ENCODE data around the gene BACH2. TPM values are rescaled to one million over a fixed set of nuclear protein-coding genes. Genes with fewer than 3 reads are reported as not detected.
"Not testable (repeated sequence)": the region's sequence is repeated elsewhere in the genome, so short reads cannot be mapped to it uniquely, and the experiment has no call there.

Gene BACH2
- total RNA-seq, 1 donor from 2014 or later: 5.0 TPM

DNA sequence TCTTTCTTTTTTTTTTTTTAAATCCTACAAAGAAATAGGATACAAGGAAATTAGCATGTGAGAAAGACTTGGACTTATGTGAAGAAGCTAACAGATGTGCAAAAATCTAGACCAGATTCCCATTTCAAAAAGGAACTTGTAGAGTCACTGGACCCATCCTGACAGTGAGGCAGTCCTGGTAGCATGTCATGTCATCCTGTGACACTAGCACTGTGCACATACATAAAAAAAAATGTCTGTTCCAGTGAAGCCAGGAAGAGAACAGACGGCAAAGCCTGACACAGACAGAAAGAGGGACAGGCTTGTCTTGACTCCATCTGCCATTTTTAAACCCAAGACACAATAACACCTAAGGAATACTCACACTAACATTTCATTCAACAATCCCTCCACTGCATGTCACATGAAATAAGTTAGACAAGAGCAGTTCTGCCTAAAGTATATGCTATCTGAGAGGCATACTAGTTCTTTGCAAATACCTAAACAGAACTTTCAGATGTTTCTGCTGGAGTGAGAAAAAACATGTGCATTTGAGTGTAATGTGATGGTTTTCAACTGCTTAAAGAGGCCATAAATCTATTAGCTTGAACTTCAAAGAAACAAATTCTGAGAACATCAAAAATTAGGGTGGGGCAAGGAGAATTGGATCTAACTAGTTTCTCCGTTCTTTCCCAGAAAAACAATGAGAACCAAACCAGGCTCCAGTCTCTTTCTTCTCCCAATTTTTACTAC lies 159.6 kb downstream of the BACH2 start:
- Histone ChIP-seq H3K4me3 (ENCODE audit: low read depth, low read length) (no peak overlapping the region), H3K36me3 (ENCODE audit: control insufficient read depth, insufficient read depth, low read length) (no peaks in the 10 kb centered on the region), H3K27me3 (ENCODE audit: control insufficient read depth, insufficient read depth, low read length) (no peaks in the 10 kb centered on the region)
- no peak for DNase-seq (ENCODE audit: low read depth)
- TF ChIP-seq, protein P1, sequence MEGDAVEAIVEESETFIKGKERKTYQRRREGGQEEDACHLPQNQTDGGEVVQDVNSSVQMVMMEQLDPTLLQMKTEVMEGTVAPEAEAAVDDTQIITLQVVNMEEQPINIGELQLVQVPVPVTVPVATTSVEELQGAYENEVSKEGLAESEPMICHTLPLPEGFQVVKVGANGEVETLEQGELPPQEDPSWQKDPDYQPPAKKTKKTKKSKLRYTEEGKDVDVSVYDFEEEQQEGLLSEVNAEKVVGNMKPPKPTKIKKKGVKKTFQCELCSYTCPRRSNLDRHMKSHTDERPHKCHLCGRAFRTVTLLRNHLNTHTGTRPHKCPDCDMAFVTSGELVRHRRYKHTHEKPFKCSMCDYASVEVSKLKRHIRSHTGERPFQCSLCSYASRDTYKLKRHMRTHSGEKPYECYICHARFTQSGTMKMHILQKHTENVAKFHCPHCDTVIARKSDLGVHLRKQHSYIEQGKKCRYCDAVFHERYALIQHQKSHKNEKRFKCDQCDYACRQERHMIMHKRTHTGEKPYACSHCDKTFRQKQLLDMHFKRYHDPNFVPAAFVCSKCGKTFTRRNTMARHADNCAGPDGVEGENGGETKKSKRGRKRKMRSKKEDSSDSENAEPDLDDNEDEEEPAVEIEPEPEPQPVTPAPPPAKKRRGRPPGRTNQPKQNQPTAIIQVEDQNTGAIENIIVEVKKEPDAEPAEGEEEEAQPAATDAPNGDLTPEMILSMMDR (IDR thresholded peaks at IDR 0.05; ENCODE audit: insufficient read depth, low read length, poor library complexity, severe bottlenecking): no peak

DNA sequence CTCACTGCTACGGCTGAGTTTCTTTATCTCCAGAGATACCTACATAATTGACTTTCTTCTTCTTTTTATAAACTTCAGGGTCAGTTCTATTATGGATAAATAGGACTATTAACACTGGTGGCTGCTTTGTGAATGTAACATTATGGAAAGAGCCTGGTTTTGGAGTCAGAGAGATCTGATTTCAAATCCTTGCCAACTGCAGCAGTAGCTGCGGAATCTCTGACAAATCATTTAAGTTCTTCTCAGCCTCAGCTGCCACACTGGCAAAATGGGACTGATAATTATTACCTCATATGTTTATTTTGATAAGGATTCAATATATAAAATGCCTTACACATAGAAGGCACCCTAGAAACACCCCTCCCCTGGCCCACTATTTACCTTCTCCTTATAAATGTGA lies 160.5 kb downstream of the BACH2 start:
- H3K36me3 ChIP-seq (ENCODE audit: control insufficient read depth, insufficient read depth, low read length): no peaks in the 10 kb centered on the region
- no peak for DNase-seq (ENCODE audit: low read depth)
- H3K4me3 ChIP-seq (ENCODE audit: low read depth, low read length): no peak overlapping the region
- no peaks in the 10 kb centered on the region for H3K27me3 ChIP-seq (ENCODE audit: control insufficient read depth, insufficient read depth, low read length)
- TF ChIP-seq, protein P1 (IDR thresholded peaks at IDR 0.05; ENCODE audit: insufficient read depth, low read length, poor library complexity, severe bottlenecking): no peak

DNA sequence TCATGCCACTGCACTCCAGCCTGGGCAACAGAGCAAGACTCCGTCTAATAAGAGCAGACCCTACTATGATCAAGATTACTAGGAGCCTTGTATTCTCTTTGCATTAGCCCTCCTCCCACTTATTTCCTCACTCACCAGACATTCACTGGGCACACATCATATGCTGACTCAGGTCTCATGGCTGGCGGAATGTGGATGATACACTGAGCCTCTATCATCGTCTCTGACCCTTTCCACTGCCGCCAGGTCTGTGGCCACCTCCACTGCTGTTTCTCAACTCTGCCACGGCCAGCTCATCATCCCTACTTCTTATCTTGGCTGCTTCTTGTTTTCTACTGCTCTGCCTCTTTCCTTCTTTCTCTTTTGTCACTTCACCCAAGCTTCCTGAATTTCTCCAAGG lies 161.0 kb downstream of the BACH2 start:
- Histone ChIP-seq H3K36me3 (ENCODE audit: control insufficient read depth, insufficient read depth, low read length) (no peaks in the 10 kb centered on the region), H3K27me3 (ENCODE audit: control insufficient read depth, insufficient read depth, low read length) (no peaks in the 10 kb centered on the region), H3K4me3 (ENCODE audit: low read depth, low read length) (no peak overlapping the region)
- no peak for DNase-seq (ENCODE audit: low read depth)
- TF ChIP-seq, protein P1 (IDR thresholded peaks at IDR 0.05; ENCODE audit: insufficient read depth, low read length, poor library complexity, severe bottlenecking): no peak

DNA sequence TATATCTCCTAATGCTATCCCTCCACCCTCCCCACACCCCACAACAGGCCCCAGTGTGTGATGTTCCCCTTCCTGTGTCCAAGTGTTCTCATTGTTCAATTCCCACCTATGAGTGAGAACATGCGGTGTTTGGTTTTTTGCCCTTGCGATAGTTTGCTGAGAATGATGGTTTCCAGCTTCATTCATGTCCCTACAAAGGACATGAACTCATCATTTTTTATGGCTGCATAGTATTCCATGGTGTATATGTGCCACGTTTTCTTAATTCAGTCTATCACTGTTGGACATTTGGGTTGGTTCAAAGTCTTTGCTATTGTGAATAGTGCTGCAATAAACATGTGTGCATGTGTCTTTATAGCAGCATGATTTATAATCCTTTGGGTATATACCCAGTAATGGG lies 163.0 kb downstream of the BACH2 start:
- H3K36me3 ChIP-seq (ENCODE audit: control insufficient read depth, insufficient read depth, low read length); DNase-seq (ENCODE audit: low read depth); H3K4me3 ChIP-seq (ENCODE audit: low read depth, low read length); H3K27me3 ChIP-seq (ENCODE audit: control insufficient read depth, insufficient read depth, low read length): not testable (repeated sequence)

DNA sequence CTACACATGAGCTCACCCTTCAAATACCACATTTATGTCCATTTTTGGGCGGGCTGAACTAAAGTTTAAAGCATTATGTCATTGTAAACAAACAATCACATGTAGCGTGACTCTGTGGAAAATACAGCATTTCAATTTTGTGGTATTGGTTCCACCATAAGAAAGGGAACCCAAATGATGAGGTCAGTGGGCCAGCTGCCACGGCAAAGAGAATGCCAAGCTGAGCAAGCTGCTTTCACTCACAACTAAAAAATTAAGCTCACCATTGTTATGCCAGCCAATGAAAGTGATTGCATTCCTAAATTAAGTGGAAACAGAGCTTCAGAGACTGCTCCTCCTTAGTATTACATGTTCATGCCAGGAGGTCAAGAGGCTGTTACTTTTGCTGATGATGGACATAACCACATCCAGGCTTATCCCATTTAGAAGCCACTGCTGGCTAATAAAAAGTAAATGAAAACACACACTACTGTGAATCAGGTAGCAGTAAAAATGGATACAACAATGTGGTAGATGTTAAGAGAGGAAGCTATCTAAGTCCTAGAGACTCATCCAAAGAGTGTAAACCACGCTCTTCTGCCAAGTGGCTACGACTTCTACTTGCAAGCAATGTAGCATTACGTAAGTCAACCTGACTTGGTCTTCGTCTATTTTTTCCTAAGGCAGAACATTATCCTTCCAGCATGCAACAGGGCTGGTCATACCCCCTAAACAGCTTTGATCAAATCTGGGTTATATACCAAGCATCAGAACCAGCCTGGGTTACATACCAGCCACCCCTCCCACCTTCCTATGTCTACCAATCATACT lies 164.8 kb downstream of the BACH2 start:
- Histone ChIP-seq H3K27me3 (ENCODE audit: control insufficient read depth, insufficient read depth, low read length) (no peaks in the 10 kb centered on the region), H3K4me3 (ENCODE audit: low read depth, low read length) (no peak overlapping the region), H3K36me3 (ENCODE audit: control insufficient read depth, insufficient read depth, low read length) (no peaks in the 10 kb centered on the region)
- DNase-seq (ENCODE audit: low read depth): no peak
- TF ChIP-seq, protein P1 (IDR thresholded peaks at IDR 0.05; ENCODE audit: insufficient read depth, low read length, poor library complexity, severe bottlenecking): no peak

DNA sequence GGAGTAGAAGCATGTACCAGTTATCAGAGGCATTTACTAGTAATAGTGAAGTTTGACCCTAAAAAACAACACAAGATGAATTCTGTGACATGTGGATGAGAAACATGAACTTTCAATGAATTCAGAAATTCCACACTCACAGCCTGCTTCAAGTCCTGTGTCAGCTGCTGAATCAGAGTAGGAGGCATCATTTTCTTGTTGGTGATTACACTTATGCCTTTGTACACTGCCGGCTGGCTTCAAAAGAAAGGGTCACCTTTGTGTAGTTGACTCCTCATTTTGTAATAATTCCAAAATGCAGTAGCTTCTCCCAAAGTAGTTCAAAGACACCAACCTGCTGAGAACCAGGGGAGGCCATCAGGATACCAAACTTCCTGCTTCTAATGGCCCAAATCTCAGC lies 165.5 kb downstream of the BACH2 start:
- Histone ChIP-seq H3K27me3 (ENCODE audit: control insufficient read depth, insufficient read depth, low read length) (no peaks in the 10 kb centered on the region), H3K36me3 (ENCODE audit: control insufficient read depth, insufficient read depth, low read length) (no peaks in the 10 kb centered on the region), H3K4me3 (ENCODE audit: low read depth, low read length) (no peak overlapping the region)
- TF ChIP-seq, protein P1 (IDR thresholded peaks at IDR 0.05; ENCODE audit: insufficient read depth, low read length, poor library complexity, severe bottlenecking): no peak
- no peak for DNase-seq (ENCODE audit: low read depth)

DNA sequence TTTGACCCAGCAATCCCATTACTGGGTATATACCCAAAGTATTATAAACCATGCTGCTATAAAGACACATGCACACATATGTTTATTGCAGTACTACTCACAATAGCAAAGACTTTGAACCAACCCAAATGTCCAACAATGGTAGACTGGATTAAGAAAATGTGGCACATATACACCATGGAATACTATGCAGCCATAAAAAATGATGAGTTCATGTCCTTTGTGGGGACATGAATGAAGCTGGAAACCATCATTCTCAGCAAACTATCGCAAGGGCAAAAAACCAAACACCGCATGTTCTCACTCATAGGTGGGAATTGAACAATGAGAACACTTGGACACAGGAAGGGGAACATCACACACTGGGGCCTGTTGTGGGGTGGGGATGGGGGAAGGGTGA lies 168.0 kb downstream of the BACH2 start:
- H3K36me3 ChIP-seq (ENCODE audit: control insufficient read depth, insufficient read depth, low read length); DNase-seq (ENCODE audit: low read depth); H3K4me3 ChIP-seq (ENCODE audit: low read depth, low read length); H3K27me3 ChIP-seq (ENCODE audit: control insufficient read depth, insufficient read depth, low read length): not testable (repeated sequence)

All from kidney epithelial cell (primary cell).